Smooth muscle cell (in vitro differentiated cells): ENCODE results near the gene DHX15. TPM values are rescaled to one million over a fixed set of nuclear protein-coding genes. Genes with fewer than 3 reads are reported as not detected.

Source experiments
- DNase-seq: peaks from one replicate; lab custom pipeline; 2025; ENCODE audit not compliant: unreplicated experiment; lab: John Stamatoyannopoulos, UW
- H2AFZ ChIP-seq: fragments of 200-600 bp; sonication (generic); 2 replicates; pipeline ENCODE4 v1.6.0; 2016; ENCODE audit warnings: antibody characterized with exemption, low read depth, mild to moderate bottlenecking
- H3F3A ChIP-seq: fragments of 200-600 bp; sonication (generic); 2 replicates; pipeline ENCODE4 v1.6.0; 2017; ENCODE audit warnings: antibody characterized with exemption, low read depth
- H3K27ac ChIP-seq: fragments of 200-600 bp; sonication (generic); 2 replicates; pipeline ENCODE4 v1.5.1; 2016; ENCODE audit warnings: low read depth, mild to moderate bottlenecking
- H3K27me3 ChIP-seq: fragments of 200-600 bp; sonication (generic); 2 replicates; pipeline ENCODE4 v1.6.1; 2016; ENCODE audit warnings: low read depth, mild to moderate bottlenecking
- H3K36me3 ChIP-seq: fragments of 200-600 bp; sonication (generic); 2 replicates; pipeline ENCODE4 v1.5.1; 2016; ENCODE audit warnings: low read depth
- H3K4me1 ChIP-seq: fragments of 200-600 bp; sonication (generic); 2 replicates; pipeline ENCODE4 v1.5.1; 2016; ENCODE audit warnings: low read depth
- H3K4me2 ChIP-seq: fragments of 200-600 bp; sonication (generic); 2 replicates; pipeline ENCODE4 v1.6.0; 2016; ENCODE audit warnings: mild to moderate bottlenecking
- H3K4me3 ChIP-seq: fragments of 200-600 bp; sonication (generic); 2 replicates; pipeline ENCODE4 v1.5.1; 2016; ENCODE audit warnings: mild to moderate bottlenecking
- H3K79me2 ChIP-seq: fragments of 200-600 bp; sonication (generic); 2 replicates; pipeline ENCODE4 v1.6.0; 2016; ENCODE audit warnings: low read depth, mild to moderate bottlenecking
- H3K9ac ChIP-seq: fragments of 200-600 bp; sonication (generic); 2 replicates; pipeline ENCODE4 v1.6.0; 2016; ENCODE audit warnings: low read depth
- H3K9me3 ChIP-seq: fragments of 200-600 bp; sonication (generic); replicated peaks from 2 replicates; pipeline ENCODE4 v1.5.1; 2016; ENCODE audit warnings: low read depth
- H4K20me1 ChIP-seq: fragments of 200-600 bp; sonication (generic); 2 replicates; pipeline ENCODE4 v1.6.0; 2016; ENCODE audit warnings: low read depth
- CTCF ChIP-seq: fragments of 200-600 bp; sonication (generic); IDR thresholded peaks from 2 replicates; pipeline ENCODE4 v1.5.1; 2017; ENCODE audit warnings: borderline replicate concordance, mild to moderate bottlenecking, antibody characterized with exemption; ENCODE audit not compliant: insufficient read depth, poor library complexity, severe bottlenecking
- WGBS: methylation state at CpG from one replicate; pipeline ENCODE4 v1.1.7; 2016; ENCODE audit warnings: low lambda C conversion rate; 5-methylcytosine and 5-hydroxymethylcytosine counted together
- polyA plus RNA-seq: library from polyadenylated mRNA; unstranded; fragments of >200 nt; fragmentation: Nextera tagmentation; extraction: Ambion mirVana; gene quantifications from 2 replicates; pipeline ENCODE4 v1.2.1, GENCODE V29; 2016
- total RNA-seq: library from RNA; depleted of rRNA; stranded (reverse); fragments of >200 nt; gene quantifications from 2 replicates; pipeline ENCODE4 v1.2.3, GENCODE V29; 2014

The DHX15 gene
- total and polyA plus RNA-seq, 2 experiments from 2014 or later, result 69.8 to 168 TPM

- TF ChIP-seq CTCF, result no peak
- Histone ChIP-seq H3K9me3 (no peaks in the 10 kb centered on the region), H2AFZ (no peak overlapping the region), H3K27me3 (no peaks in the 10 kb centered on the region), H3K27ac (no peak overlapping the region), H3F3A (peaks cover 3% of the 10 kb centered on the region), H3K36me3 (peaks cover 43% of the 10 kb centered on the region), H3K9ac (no peak overlapping the region), H3K4me3 (no peak overlapping the region), H3K4me1 (no peaks in the 10 kb centered on the region), H3K79me2 (peaks cover 30% of the 10 kb centered on the region), H3K4me2 (no peak overlapping the region), H4K20me1 (peaks cover 85% of the 10 kb centered on the region)
- 89% methylated on average over 2 of the region's 2 CpGs for WGBS
- DNase-seq, result no peak
These were observed 54.8 kb downstream of the DHX15 start for GRCh38 chr4:24529555-24529954.

- H3F3A ChIP-seq, result no peaks in the 10 kb centered on the region
- WGBS, result 74% methylated on average over 3 of the region's 3 CpGs
- H3K79me2 ChIP-seq, result peaks cover 26% of the 10 kb centered on the region
- H3K4me3 ChIP-seq, result no peak overlapping the region
- DNase-seq, result no peak
- no peaks in the 10 kb centered on the region for H3K4me1 ChIP-seq
- peaks cover 39% of the 10 kb centered on the region for H3K36me3 ChIP-seq
- no peaks in the 10 kb centered on the region for H3K27me3 ChIP-seq
- H3K4me2 ChIP-seq, result no peak overlapping the region
- no peaks in the 10 kb centered on the region for H3K9me3 ChIP-seq
- H3K9ac ChIP-seq, result no peak overlapping the region
- peaks cover 80% of the 10 kb centered on the region for H4K20me1 ChIP-seq
- no peak for TF ChIP-seq CTCF
- H3K27ac ChIP-seq, result peak overlapping the region; percentile 24
- no peak overlapping the region for H2AFZ ChIP-seq
These were observed 57.0 kb downstream of the DHX15 start for GRCh38 chr4:24527371-24527770.

- H3K79me2 ChIP-seq, result peaks cover 13% of the 10 kb centered on the region
- no peak for TF ChIP-seq CTCF
These were observed 62.8 kb downstream of the DHX15 start for GRCh38 chr4:24521544-24521943.

GRCh38 chr4:24519649-24520048, 64.7 kb downstream of the DHX15 start:
- H3K9me3 ChIP-seq, result no peaks in the 10 kb centered on the region
- H3F3A ChIP-seq, result peaks cover 8% of the 10 kb centered on the region
- H3K4me2 ChIP-seq, result no peak overlapping the region
- H4K20me1 ChIP-seq, result peaks cover 85% of the 10 kb centered on the region
- H2AFZ ChIP-seq, result no peak overlapping the region
- peak overlapping the region; percentile 5 for H3K27ac ChIP-seq
- H3K9ac ChIP-seq, result no peak overlapping the region
- H3K36me3 ChIP-seq, result peaks cover 4% of the 10 kb centered on the region
- H3K4me3 ChIP-seq, result no peak overlapping the region
- WGBS, result 100% methylated on average over 1 of the region's 1 CpG
- TF ChIP-seq CTCF, result no peak
- H3K4me1 ChIP-seq, result no peaks in the 10 kb centered on the region
- peaks cover 7% of the 10 kb centered on the region for H3K79me2 ChIP-seq
- H3K27me3 ChIP-seq, result no peaks in the 10 kb centered on the region
- no peak for DNase-seq

More at GRCh38 chr4:24521544-24521943, 62.8 kb downstream of the DHX15 start:
- H3K27me3 ChIP-seq, result no peaks in the 10 kb centered on the region
- peaks cover 5% of the 10 kb centered on the region for H3F3A ChIP-seq
- H3K4me1 ChIP-seq, result no peaks in the 10 kb centered on the region
- H3K4me3 ChIP-seq, result no peak overlapping the region
- DNase-seq, result no peak
- 81% methylated on average over 2 of the region's 2 CpGs for WGBS
- peaks cover 9% of the 10 kb centered on the region for H3K36me3 ChIP-seq
- H3K9ac ChIP-seq, result no peak overlapping the region
- no peaks in the 10 kb centered on the region for H3K9me3 ChIP-seq
- no peak overlapping the region for H3K27ac ChIP-seq
- no peak overlapping the region for H3K4me2 ChIP-seq
- H4K20me1 ChIP-seq, result peaks cover 91% of the 10 kb centered on the region
- H2AFZ ChIP-seq, result no peak overlapping the region
